ENCODE data around the gene PPP2R3B.
A peak's percentile ranks its signal among the peaks of the same experiment; 100 is the strongest.
"Not testable (repeated sequence)": the region's sequence is repeated elsewhere in the genome, so short reads cannot be mapped to it uniquely, and the experiment has no call there.

The PPP2R3B gene

GRCh38 chrX:386768-387575 is at the start of gene PPP2R3B:
Gene PPP2R3B, minus strand, starts transcription at chrX:386907. Its CDS starts 216 bp downstream, at chrX:386691.
- DNase-seq (ENCODE audit: low read depth, low spot score), result peak; percentile 100

- DNase-seq (ENCODE audit: low read depth, low spot score), result no peak
Measured at GRCh38 chrX:435536-436122, 48.9 kb upstream of the PPP2R3B start.

- DNase-seq (ENCODE audit: low read depth, low spot score), result no peak
Measured at GRCh38 chrX:434946-435345, 48.2 kb upstream of the PPP2R3B start.

DNA sequence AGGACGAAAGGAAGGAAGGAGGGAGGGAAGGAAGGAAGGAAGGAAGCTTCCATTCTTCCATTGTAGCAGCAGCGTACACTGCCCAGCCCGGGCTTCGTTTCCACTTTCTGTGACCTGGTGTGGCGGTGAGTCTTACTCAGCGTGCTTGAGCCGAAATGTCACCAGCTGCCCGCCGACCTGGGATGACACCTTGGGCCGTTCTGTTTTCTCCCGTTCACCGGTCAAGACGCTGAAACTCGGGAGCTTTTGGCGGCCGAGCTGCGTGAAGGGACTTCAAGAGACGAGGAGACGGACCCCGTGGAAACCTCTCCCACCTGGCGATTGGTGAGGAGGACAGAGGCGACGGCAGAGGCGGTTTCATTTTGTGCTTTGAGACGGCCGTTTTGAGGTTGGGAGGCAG is 47.1 kb upstream of the PPP2R3B start:
- no peak for DNase-seq (ENCODE audit: low read depth, low spot score)

- DNase-seq (ENCODE audit: low read depth, low spot score), result not testable (repeated sequence)
Measured at GRCh38 chrX:432666-433065, 46.0 kb upstream of the PPP2R3B start.

DNA sequence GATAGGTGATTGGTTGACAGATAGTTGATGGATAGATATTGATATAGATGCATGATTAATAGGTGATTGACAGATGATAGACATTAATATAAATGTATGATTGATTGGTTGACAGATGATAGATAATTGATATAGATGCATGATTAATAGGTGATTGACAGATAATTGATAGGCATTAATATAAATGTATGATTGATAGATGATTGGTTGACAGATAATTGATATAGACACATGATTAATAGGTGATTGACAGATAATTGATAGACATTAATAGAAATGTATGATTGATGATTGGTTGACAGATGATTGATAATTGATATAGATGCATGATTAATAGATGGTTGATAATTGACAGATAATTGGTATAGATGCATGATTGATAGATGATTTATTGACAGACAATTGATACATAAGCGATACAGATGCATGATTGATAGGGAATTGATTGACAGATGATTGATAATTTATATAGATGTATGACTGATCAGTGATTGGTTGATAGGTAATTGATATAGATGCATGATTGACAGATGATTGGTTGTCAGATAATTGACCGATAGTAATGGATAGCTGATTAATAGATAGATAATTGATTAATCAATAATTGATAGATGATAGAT is 44.9 kb upstream of the PPP2R3B start:
- no peak for DNase-seq (ENCODE audit: low read depth, low spot score)

DNA sequence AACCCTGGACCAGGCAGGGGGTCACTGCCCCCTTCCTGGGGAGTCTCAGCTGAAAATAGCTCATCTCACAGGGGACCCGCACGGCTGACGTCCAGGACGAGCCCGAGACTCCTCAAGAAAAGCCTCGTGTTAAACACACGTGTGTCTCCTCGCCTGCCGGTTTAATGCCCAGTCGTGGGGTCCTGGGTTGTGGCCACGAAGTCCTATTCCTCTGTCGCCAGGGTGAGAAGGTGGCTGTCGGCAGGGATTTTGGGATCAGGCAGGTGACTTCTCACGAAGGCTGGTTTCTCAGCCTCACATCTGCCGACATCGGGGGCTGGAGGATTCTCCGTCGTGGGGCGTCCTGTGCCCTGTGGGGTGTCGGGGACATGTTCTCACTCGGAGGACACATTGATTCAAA is 44.3 kb upstream of the PPP2R3B start:
- no peak for DNase-seq (ENCODE audit: low read depth, low spot score)

DNA sequence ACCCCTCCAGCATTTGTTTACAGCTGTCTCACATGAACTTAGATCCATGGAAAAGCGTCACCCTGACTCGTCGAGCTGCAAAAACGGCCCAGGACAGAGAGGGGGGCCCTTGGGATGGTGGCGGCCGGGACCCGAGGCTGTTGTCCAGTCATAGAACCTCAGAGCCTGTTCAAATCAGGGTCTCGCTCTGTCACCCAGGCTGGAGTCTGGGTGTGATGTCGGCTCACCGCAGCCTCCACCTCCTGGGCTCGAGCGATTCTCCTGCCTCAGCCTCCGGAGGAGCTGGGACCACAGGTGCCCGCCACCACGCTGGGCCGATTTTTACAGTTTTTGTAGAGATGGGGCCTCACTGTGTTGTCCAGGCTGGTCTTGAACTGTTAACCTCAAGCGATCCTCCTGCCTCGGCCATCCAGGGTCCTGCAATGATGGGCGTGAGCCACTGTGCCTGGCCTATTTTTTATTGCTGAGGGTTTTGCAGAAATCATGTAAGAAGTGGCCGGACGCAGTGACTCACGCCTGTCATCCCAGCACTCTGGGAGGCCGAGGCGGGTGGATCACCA is 42.6 kb upstream of the PPP2R3B start:
- DNase-seq (ENCODE audit: low read depth, low spot score), result no peak

DNA sequence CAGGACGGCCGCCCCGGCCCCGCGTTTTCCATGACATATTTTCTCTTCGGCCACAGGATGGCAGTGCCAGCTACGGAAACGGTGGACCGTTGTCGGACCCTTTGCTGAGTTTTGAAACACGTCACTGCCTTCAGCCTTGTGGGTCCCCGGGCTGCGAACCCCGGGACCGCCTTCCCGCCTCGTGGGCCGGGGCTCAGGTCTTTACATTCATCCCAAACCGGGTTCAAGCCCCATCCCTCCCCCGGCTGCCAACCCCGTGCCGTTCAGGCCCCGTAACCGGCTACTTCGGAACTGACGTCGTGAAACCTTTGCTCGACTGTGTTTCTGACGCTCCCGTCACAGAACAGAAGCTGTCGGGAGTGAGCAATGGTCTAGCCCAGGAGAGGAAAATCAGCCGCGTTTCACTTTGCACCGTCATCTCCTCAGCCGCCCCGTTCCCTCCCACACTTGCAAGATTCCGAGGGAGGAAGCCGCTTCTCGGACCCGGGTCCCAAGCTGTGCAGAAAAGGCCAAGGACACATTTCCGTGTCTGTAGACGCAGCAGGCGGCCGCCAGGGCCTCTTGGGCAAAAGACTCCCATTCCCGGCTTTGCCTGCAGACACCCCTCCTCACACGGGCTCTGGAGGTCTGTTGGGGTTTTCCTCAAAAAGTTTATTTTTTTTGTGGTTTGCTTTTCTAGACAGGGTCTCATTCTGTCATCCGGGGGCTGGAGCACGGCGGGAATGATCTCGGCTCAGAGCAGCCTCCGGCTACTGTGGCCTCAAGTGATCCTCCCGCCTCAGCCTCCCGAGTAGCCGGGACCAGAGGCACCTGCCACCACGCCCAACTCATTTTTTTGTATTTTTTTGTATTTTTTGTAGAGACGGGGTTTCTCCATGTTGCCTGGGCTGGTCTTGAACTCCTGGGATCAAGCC is 41.4 kb upstream of the PPP2R3B start:
- peak; percentile 44 for DNase-seq (ENCODE audit: low read depth, low spot score)

GRCh38 chrX:426881-427280 is 40.2 kb upstream of the PPP2R3B start:
- peak; percentile 47 for DNase-seq (ENCODE audit: low read depth, low spot score)

DNA sequence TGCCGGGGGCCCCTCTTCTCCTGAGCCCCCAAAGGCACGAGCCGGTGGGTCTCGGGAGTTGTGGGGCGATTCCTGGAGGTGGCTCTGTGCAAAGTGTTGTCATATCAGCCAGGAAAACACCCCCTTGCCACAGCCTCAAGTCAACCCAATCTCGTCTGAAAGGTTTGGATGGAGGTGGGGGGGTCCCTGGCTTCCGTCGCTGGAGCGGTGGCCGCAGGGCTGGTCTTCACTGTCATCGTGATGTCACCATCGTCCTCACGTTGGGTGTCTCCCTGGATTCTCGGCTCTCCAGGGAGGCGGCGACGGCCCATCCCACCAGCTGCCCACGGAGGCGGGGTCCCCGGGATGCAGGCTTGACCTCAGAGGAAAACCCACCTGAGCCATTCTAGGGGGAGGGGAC is 38.3 kb upstream of the PPP2R3B start:
- no peak for DNase-seq (ENCODE audit: low read depth, low spot score)

DNA sequence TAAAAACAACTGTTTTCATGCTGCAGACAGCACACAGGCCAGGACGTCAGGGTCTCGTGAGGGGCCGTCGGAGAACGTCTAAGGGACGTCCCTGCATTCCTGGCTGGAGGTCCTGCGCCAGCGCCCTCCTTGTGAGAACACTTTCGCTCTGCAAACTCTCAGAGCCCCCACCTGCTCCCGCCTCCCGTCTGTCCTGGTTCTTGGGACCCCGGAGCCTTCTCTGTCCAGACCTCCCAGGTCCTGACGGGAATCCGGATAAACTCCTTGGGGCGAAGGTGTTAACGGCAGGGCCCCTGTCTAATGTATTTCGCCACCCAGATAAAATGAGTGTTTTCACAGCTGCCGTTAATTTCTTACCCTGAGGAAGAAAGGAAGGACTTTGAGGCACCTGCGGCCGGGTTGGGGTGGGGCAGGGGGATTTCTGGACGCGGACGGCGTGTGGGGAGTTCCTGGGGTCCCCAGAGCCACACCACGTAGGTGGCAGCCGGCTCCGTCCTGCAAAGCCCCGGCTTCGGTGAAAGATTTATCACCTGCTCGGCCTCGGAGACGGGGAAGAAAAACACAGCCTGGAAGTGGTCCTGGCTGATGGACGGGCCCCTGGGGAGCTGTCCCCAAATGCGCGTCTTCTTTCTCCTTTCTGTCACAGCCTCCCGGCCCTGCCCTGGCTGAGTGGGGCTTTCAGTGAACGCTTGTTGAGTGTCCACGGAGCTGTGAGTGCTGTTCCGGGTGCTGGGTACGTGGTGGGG is 35.1 kb upstream of the PPP2R3B start:
- DNase-seq (ENCODE audit: low read depth, low spot score), result no peak

DNA sequence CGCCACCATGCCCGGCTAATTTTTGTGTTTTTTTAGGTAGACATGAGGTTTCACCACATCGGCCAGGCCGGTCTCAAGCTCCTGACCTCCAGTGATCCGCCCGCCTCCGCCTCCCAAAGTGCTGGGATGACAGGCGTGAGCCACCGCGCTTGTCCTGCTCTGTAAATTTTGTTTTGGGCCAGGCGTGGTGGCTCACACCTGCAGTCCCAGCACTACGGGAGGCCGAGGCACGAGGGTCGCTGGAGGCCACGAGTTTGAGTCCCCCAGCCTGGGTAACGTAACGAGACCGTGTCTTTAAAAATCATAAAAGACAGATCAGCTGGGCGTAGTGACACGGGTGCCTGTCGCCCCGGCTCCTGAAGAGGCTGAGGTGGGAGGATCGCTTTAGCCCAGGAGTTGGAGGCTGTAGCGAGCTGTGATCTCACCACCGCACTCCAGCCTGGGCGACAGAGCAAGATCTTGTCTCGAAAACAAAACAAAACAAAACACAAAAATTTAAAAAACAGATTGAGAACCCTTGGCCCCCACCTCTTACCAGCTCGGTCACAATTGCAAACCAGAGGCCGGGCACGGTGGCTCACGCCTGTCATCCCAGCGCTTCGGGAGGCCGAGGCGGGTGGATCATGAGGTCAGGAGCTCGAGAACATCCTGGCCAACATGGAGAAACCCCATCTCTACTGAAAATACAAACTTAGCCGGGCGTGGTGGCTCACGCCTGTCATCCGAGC is 34.0 kb upstream of the PPP2R3B start:
- DNase-seq (ENCODE audit: low read depth, low spot score), result no peak

- no peak for DNase-seq (ENCODE audit: low read depth, low spot score)
Measured at GRCh38 chrX:418927-419729, 32.4 kb upstream of the PPP2R3B start.

DNA sequence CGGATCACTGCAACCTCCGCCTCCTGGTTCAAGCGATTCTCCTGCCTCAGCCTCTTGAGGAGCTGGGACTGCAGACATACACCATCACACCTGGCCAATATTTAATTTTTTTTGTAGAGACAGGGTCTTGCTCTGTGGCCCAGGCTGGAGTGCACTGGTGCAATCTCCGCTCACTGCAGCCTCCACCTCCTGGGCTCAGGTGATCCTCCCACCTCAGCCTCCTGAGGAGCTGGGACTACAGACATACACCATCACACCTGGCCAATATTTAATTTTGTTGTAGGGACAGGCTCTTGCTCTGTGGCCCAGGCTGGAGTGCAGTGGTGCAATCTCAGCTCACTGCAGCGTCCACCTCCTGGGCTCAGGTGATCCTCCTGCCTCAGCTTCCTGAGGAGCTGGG is 28.8 kb upstream of the PPP2R3B start:
- not testable (repeated sequence) for DNase-seq (ENCODE audit: low read depth, low spot score)

- peak; percentile 89 for DNase-seq (ENCODE audit: low read depth, low spot score)
Measured at GRCh38 chrX:413322-414201, 26.9 kb upstream of the PPP2R3B start.

DNA sequence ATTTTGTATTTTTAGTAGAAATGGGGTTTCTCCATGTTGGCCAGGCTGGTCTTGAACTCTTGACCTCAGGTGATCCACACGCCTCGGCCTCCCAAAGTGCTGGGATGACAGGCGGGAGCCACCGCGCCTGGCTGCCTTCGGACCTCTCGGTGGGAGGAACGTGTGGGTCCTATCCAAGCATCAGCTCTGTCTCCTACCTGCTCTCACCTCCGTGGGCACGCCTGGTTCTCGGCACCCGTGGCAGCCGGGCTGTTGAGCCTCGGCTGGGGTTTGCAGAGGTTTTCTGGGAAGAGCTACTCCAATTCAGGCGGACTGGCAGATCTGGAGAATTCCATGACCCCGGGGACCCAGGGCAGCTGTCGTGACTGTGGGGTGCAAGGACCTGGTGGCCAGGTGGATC is 23.6 kb upstream of the PPP2R3B start:
- no peak for DNase-seq (ENCODE audit: low read depth, low spot score)

- no peak for DNase-seq (ENCODE audit: low read depth, low spot score)
Measured at GRCh38 chrX:405149-405548, 18.4 kb upstream of the PPP2R3B start.

All from astrocyte of the hippocampus (primary cell).